ENCODE measurements around the gene GTPBP4. TPM values are rescaled to one million over a fixed set of nuclear protein-coding genes. Genes with fewer than 3 reads are reported as not detected.

GTPBP4 gene
- total RNA-seq, 1 experiment from 2014 or later: 44.6 TPM

GRCh38 chr10:974038-974784 lies 14.0 kb upstream of the GTPBP4 start:
- no peaks in the 10 kb centered on the region for H3K79me2 ChIP-seq (ENCODE audit: low read length)
- no peak for ATAC-seq

GRCh38 chr10:974785-975074 lies 13.5 kb upstream of the GTPBP4 start:
- ChIA-PET POLR2A (ENCODE audit: unreplicated experiment) (no interaction called here), CTCF (no interaction called here)
- no peak overlapping the region for H3K4me3 ChIP-seq (ENCODE audit: low read length)
- ATAC-seq: no peak
- no TSS peak for BruUV-seq (replicated peaks)
- no peaks in the 10 kb centered on the region for H3K36me3 ChIP-seq (ENCODE audit: low read depth, low read length)
- intact Hi-C loops (cut with micrococcal nuclease): no loop called here
- H3K4me1 ChIP-seq (ENCODE audit: insufficient read depth, low read length): 0 out of 2 replicates have a peak, but pooled peaks cover 10% of the 10 kb centered on the region
- no peaks in the 10 kb centered on the region for H3K9me2 ChIP-seq (replicated peaks; ENCODE audit: low read length)
- no peaks in the 10 kb centered on the region for H3K27me3 ChIP-seq (ENCODE audit: low read length)
- no peaks in the 10 kb centered on the region for H3K79me2 ChIP-seq (ENCODE audit: low read length)
- H3F3A ChIP-seq (ENCODE audit: low read length, unreplicated experiment): no peaks in the 10 kb centered on the region
- H3K9me3 ChIP-seq (ENCODE audit: low read length): no peaks in the 10 kb centered on the region
- TF ChIP-seq EZH2 (IDR thresholded peaks at IDR 0.05; ENCODE audit: low read length, unreplicated experiment): no peak
- no peak for TF ChIP-seq CTCF (conservative IDR thresholded peaks at IDR 0.05; ENCODE audit: low read depth, low read length)
- no peak for TF ChIP-seq EZH2phosphoT487 (IDR thresholded peaks at IDR 0.05; ENCODE audit: borderline replicate concordance, low read length)
- no peaks in the 10 kb centered on the region for H4K20me1 ChIP-seq (ENCODE audit: low read length)
- no peak overlapping the region for H3K27ac ChIP-seq (ENCODE audit: low read length)
- H2AFZ ChIP-seq (ENCODE audit: low read length): no peak overlapping the region
- no peak overlapping the region for H3K9ac ChIP-seq (ENCODE audit: low read length)
- H3K4me2 ChIP-seq (ENCODE audit: low read length): no peak overlapping the region
- DNase-seq: no peak

More at GRCh38 chr10:974038-974784, 14.0 kb upstream of the GTPBP4 start:
- TF ChIP-seq CTCF (conservative IDR thresholded peaks at IDR 0.05; ENCODE audit: low read depth, low read length) (no peak), EZH2 (IDR thresholded peaks at IDR 0.05; ENCODE audit: low read length, unreplicated experiment) (no peak), EZH2phosphoT487 (IDR thresholded peaks at IDR 0.05; ENCODE audit: borderline replicate concordance, low read length) (no peak)
- BruUV-seq (replicated peaks): no TSS peak
- Histone ChIP-seq H3K9me2 (replicated peaks; ENCODE audit: low read length) (no peaks in the 10 kb centered on the region), H3K4me2 (ENCODE audit: low read length) (no peak overlapping the region), H3K9ac (ENCODE audit: low read length) (no peak overlapping the region), H3K27me3 (ENCODE audit: low read length) (no peaks in the 10 kb centered on the region), H4K20me1 (ENCODE audit: low read length) (no peaks in the 10 kb centered on the region), H3K4me1 (ENCODE audit: insufficient read depth, low read length) (0 out of 2 replicates have a peak, but pooled peaks cover 10% of the 10 kb centered on the region), H3K36me3 (ENCODE audit: low read depth, low read length) (no peaks in the 10 kb centered on the region), H2AFZ (ENCODE audit: low read length) (no peak overlapping the region), H3K27ac (ENCODE audit: low read length) (no peak overlapping the region), H3K4me3 (ENCODE audit: low read length) (no peak overlapping the region), H3K9me3 (ENCODE audit: low read length) (no peaks in the 10 kb centered on the region), H3F3A (ENCODE audit: low read length, unreplicated experiment) (no peaks in the 10 kb centered on the region)
- intact Hi-C loops (cut with micrococcal nuclease): no loop called here
- POLR2A ChIA-PET (ENCODE audit: unreplicated experiment): no interaction called here
- DNase-seq: no peak
- CTCF ChIA-PET: no interaction called here

- no peak for DNase-seq
- Histone ChIP-seq H3K4me2 (ENCODE audit: low read length) (no peak overlapping the region), H3K27ac (ENCODE audit: low read length) (no peak overlapping the region), H4K20me1 (ENCODE audit: low read length) (no peaks in the 10 kb centered on the region), H3K9ac (ENCODE audit: low read length) (no peak overlapping the region), H3K9me2 (replicated peaks; ENCODE audit: low read length) (no peaks in the 10 kb centered on the region), H3F3A (ENCODE audit: low read length, unreplicated experiment) (no peaks in the 10 kb centered on the region), H3K4me3 (ENCODE audit: low read length) (no peak overlapping the region), H2AFZ (ENCODE audit: low read length) (no peak overlapping the region), H3K4me1 (ENCODE audit: insufficient read depth, low read length) (no peaks in the 10 kb centered on the region), H3K79me2 (ENCODE audit: low read length) (no peaks in the 10 kb centered on the region), H3K36me3 (ENCODE audit: low read depth, low read length) (no peaks in the 10 kb centered on the region), H3K27me3 (ENCODE audit: low read length) (no peaks in the 10 kb centered on the region), H3K9me3 (ENCODE audit: low read length) (no peaks in the 10 kb centered on the region)
- TF ChIP-seq EZH2 (IDR thresholded peaks at IDR 0.05; ENCODE audit: low read length, unreplicated experiment) (no peak), EZH2phosphoT487 (IDR thresholded peaks at IDR 0.05; ENCODE audit: borderline replicate concordance, low read length) (no peak), CTCF (conservative IDR thresholded peaks at IDR 0.05; ENCODE audit: low read depth, low read length) (no peak)
- ChIA-PET CTCF (no interaction called here), POLR2A (ENCODE audit: unreplicated experiment) (no interaction called here)
- no peak for ATAC-seq
- BruUV-seq (replicated peaks): no TSS peak
- intact Hi-C loops (cut with micrococcal nuclease): no loop called here
Measured at GRCh38 chr10:976316-976715, 11.9 kb upstream of the GTPBP4 start.
